Stomach (tissue), 9 donors: ENCODE results near the gene SH3GLB2. TPM values are rescaled to one million over a fixed set of nuclear protein-coding genes. Genes with fewer than 3 reads are reported as not detected.
"Not testable (repeated sequence)": the region's sequence is repeated elsewhere in the genome, so short reads cannot be mapped to it uniquely, and the experiment has no call there.

Experiments
- DNase-seq, 2 donors: peaks; one replicate each; pipeline versions ENCODE4 v3.0.0 to v3.0.0-alpha.2; 2013 to 2019
- H3K27ac ChIP-seq, 5 donors: fragments of 200-600 bp in 4 of 5; sonication (generic) in 4 of 5; one replicate each; pipeline ENCODE4 v1.5.1; 2013 to 2019; ENCODE audit warnings: mild to moderate bottlenecking in 1 of 5, moderate library complexity in 1 of 5
- H3K27me3 ChIP-seq, 3 donors: fragments of 200-600 bp; sonication (generic); one replicate each; pipeline ENCODE4 v1.5.1; 2017 to 2019; ENCODE audit warnings: mixed run types in 1 of 3
- H3K36me3 ChIP-seq, 4 donors: fragments of 200-600 bp; sonication (generic); 1 replicate in 3 of 4; 2 replicates in 1 of 4; pipeline ENCODE4 v1.5.1; 2016 to 2019
- H3K4me1 ChIP-seq, 4 donors: fragments of 200-600 bp; sonication (generic); one replicate each; pipeline ENCODE4 v1.5.1; 2016 to 2019
- H3K4me3 ChIP-seq, 4 donors: fragments of 200-600 bp; sonication (generic) in 3 of 4; one replicate each; pipeline ENCODE4 v1.5.1; 2016 to 2019; ENCODE audit warnings: mild to moderate bottlenecking in 1 of 4
- H3K9me3 ChIP-seq, 4 donors: fragments of 200-600 bp; sonication (generic); one replicate each; pipeline ENCODE4 v1.5.1; 2016 to 2019
- CTCF ChIP-seq, 7 experiments: fragments of 450-650 bp in 4 of 7; fragments of 200-600 bp in 3 of 7; sonication (generic) in 3 of 7; IDR thresholded peaks; one replicate each; pipeline ENCODE4 v1.5.1; 2016 to 2019; ENCODE audit warnings: antibody characterized with exemption in 7 of 7, control low read depth in 2 of 7, mild to moderate bottlenecking in 1 of 7
- EP300 ChIP-seq: sonication (generic); formaldehyde crosslinking; IDR thresholded peaks from one replicate; pipeline ENCODE4 v1.6.1; 2017; ENCODE audit warnings: antibody characterized with exemption
- POLR2A ChIP-seq, 4 donors: fragments of 450-650 bp; IDR thresholded peaks; one replicate each; pipeline ENCODE4 v1.6.1; 2016; ENCODE audit warnings: antibody characterized with exemption in 4 of 4, control low read depth in 2 of 4, mild to moderate bottlenecking in 1 of 4, moderate library complexity in 1 of 4
- POLR2AphosphoS5 ChIP-seq, 3 donors: sonication (generic); formaldehyde crosslinking; IDR thresholded peaks; one replicate each; pipeline ENCODE4 v1.6.1; 2016; ENCODE audit warnings: antibody characterized with exemption in 3 of 3
- WGBS, 5 donors: extraction: QIAGEN DNeasy Blood & Tissue Kit in 3 of 5; methylation state at CpG; one replicate each; pipeline versions ENCODE4 v1.1.5 to v1.1.7; 2013 to 2018; 5-methylcytosine and 5-hydroxymethylcytosine counted together
- intact Hi-C: fragments of 100-400 bp; cut with DNase I; formaldehyde crosslinking; loops from one replicate; pipeline ENCODE4 v1.15.1; 2023; ENCODE audit warnings: low total_unique reads
- polyA plus RNA-seq, 3 donors: library from polyadenylated mRNA; stranded (reverse); fragments of 200-250 nt; gene quantifications; one replicate each; pipeline ENCODE4 v1.2.3, GENCODE V29; 2013
- total RNA-seq, 5 donors: library from RNA; depleted of rRNA; stranded (reverse); fragments of >200 nt; gene quantifications; one replicate each; pipeline versions ENCODE4 v1.1.0 to v1.2.3, GENCODE V29; 2014 to 2016
- donor health status: healthy with polysubstance abuse.
- donor health status: Bipolar disorder and iron deficiency.
- donor health status: healthy.

SH3GLB2 gene
- total and polyA plus RNA-seq, 8 donors, result 50.5 to 408 (median 110) TPM

DNA sequence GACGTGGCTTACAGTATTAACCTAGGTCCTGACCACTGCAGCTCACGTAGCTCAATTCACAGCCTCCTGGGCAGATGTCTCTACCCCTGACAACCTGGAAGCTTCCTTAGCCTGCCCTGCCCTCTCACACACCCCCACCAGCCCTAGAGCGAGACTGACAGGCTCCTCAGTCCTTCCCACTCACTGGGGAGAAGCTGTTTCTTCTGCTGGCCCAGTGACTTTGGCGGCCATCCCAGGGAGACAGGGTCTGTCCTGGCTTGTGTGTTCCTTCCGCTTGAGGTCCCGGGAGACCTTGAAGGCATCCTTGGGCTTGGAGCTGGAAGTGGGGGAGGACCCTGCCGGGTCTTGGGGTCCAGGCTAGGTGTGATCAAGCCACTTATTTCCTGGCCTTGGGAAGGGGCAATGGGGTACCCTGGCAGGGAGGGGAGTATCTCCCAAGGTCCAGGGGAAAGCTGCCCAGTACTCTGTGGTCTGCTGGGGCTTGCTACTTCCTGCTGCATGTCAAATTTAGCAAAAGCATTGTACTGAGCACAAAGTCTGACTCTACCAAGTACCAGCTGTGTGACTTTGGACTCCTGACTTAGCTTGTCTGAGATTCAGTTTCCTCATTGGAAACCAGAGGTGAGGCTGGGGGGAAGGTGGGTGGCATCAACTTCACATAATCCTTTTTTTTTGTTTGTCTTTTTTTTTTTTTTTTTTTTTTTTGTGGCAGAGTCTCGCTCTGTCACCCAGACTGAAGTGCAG lies 10.2 kb upstream of the SH3GLB2 start:
- WGBS, 5 donors, result 55 to 75% (median 61%) methylated on average over 7 to 8 of the region's 8 CpGs
- intact Hi-C loops, result no loop called here
- TF ChIP-seq POLR2AphosphoS5 (IDR thresholded peaks at IDR 0.05), result no peak
- TF ChIP-seq EP300, result no peak
- TF ChIP-seq CTCF (IDR thresholded peaks at IDR 0.05), result no peak
- TF ChIP-seq POLR2A (IDR thresholded peaks at IDR 0.05), result no peak
- peak overlapping the region; percentile 18 to 89 (median 82) for H3K27ac ChIP-seq
- H3K4me3 ChIP-seq, result peak overlapping the region; percentile 69 to 99 (median 92)
- no peaks in the 10 kb centered on the region for H3K27me3 ChIP-seq
- H3K4me1 ChIP-seq, result peaks cover 25 to 44% (median 37%) of the 10 kb centered on the region in 4 donors
- H3K36me3 ChIP-seq, result peaks cover 28 to 34% (median 33%) of the 10 kb centered on the region in 4 donors
- no peaks in the 10 kb centered on the region for H3K9me3 ChIP-seq
- DNase-seq, result no peak

- Histone ChIP-seq H3K27me3 (no peaks in the 10 kb centered on the region), H3K27ac (peak overlapping the region; percentile 18 to 89 (median 82)), H3K4me1 (peaks cover 25 to 44% (median 37%) of the 10 kb centered on the region in 4 donors), H3K9me3 (no peaks in the 10 kb centered on the region), H3K4me3 (peak overlapping the region; percentile 69 to 99 (median 92)), H3K36me3 (peaks cover 23 to 28% (median 27%) of the 10 kb centered on the region in 4 donors)
- DNase-seq, result no peak
- TF ChIP-seq EP300 (no peak), CTCF (IDR thresholded peaks at IDR 0.05) (no peak), POLR2AphosphoS5 (IDR thresholded peaks at IDR 0.05) (no peak), POLR2A (IDR thresholded peaks at IDR 0.05) (no peak)
- WGBS, 5 donors, result 20 to 68% (median 30%) methylated on average over 4 to 6 of the region's 6 CpGs
- intact Hi-C loops, result no loop called here
Measured at GRCh38 chr9:129037767-129038098, 9.6 kb upstream of the SH3GLB2 start.

GRCh38 chr9:129036923-129037766 lies 9.0 kb upstream of the SH3GLB2 start:
- intact Hi-C loops, result no loop called here
- Histone ChIP-seq H3K4me1 (peaks cover 25 to 44% (median 37%) of the 10 kb centered on the region in 4 donors), H3K4me3 (peak overlapping the region; percentile 69 to 99 (median 92)), H3K36me3 (peaks cover 17 to 22% (median 22%) of the 10 kb centered on the region in 4 donors), H3K27ac (peak overlapping the region; percentile 79 to 89 (median 82)), H3K27me3 (no peaks in the 10 kb centered on the region), H3K9me3 (no peaks in the 10 kb centered on the region)
- 7 to 9% (median 7%) methylated on average over 32 of the region's 32 CpGs for WGBS, 5 donors
- TF ChIP-seq POLR2AphosphoS5 (IDR thresholded peaks at IDR 0.05) (no peak), POLR2A (IDR thresholded peaks at IDR 0.05) (no peak), EP300 (no peak), CTCF (IDR thresholded peaks at IDR 0.05) (no peak)
- DNase-seq, result no peak

- Histone ChIP-seq H3K9me3 (no peaks in the 10 kb centered on the region), H3K4me1 (peaks cover 25 to 44% (median 37%) of the 10 kb centered on the region in 4 donors), H3K4me3 (peak within 1 kb of the TSS; percentile 69 to 99 (median 92)), H3K36me3 (peaks cover 10 to 15% (median 14%) of the 10 kb centered on the region in 4 donors), H3K27me3 (no peaks in the 10 kb centered on the region), H3K27ac (peak within 1 kb of the TSS; percentile 79 to 89 (median 82))
- intact Hi-C loops, result no loop called here
- DNase-seq, result peak; percentile 98 to 100
- WGBS, 5 donors, result 0% methylated on average over 46 to 49 of the region's 49 CpGs
- TF ChIP-seq POLR2A (IDR thresholded peaks at IDR 0.05), result peak in 2 of 4 donors; percentile 54 to 55
- TF ChIP-seq CTCF (IDR thresholded peaks at IDR 0.05), result peak in 1 of 7 experiments; percentile 9
- TF ChIP-seq EP300, result no peak
- TF ChIP-seq POLR2AphosphoS5 (IDR thresholded peaks at IDR 0.05), result peak; percentile 77 to 98 (median 96)
Measured at GRCh38 chr9:129036241-129036922, 8.3 kb upstream of the SH3GLB2 start, which contains the start of gene MIGA2. TSS of gene MIGA2 (plus strand) at chr9:129036626. CDS start at chr9:129040595, 3,969 bp downstream.

DNA sequence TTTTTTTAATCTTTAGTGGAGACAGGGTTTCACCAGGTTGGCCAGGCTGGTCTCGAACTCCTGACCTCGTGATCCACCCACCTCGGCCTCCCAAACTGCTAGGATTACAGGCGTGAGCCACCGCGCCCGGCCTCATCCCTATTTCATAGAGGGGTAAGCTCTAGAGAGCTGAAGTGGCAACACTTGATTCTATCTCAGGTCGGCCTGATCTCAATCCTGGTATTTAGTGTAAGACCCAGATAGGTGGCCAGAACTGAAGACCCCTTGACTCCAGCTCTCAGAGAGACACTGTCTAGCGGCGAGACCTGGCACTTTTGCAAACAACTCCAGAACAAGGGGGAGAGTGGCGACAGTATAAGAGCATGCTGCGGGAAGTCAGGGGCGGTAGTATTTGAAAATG lies 7.7 kb upstream of the SH3GLB2 start:
- Histone ChIP-seq H3K4me1 (peaks cover 25 to 44% (median 37%) of the 10 kb centered on the region in 4 donors), H3K27ac (peak overlapping the region; percentile 78 to 89 (median 82)), H3K4me3 (peak overlapping the region; percentile 69 to 99 (median 92))
- H3K27me3 ChIP-seq, DNase-seq, H3K36me3 ChIP-seq, intact Hi-C loops, H3K9me3 ChIP-seq: not testable (repeated sequence)
- 27 to 39% (median 36%) methylated on average over 7 to 13 of the region's 13 CpGs for WGBS, 5 donors
